Chondrocyte (in vitro differentiated cells): ENCODE results near the gene VPS35L. TPM values are rescaled to one million over a fixed set of nuclear protein-coding genes. Genes with fewer than 3 reads are reported as not detected.
"Not testable (repeated sequence)": the region's sequence is repeated elsewhere in the genome, so short reads cannot be mapped to it uniquely, and the experiment has no call there.

Source experiments
- DNase-seq: peaks from one replicate; pipeline ENCODE4 v3.0.0; 2021; ENCODE audit warnings: mixed read lengths, low spot score
- H3K27ac Mint-ChIP-seq: one replicate; pipeline ENCODE4 v1.8.0; 2021; ENCODE audit warnings: mild to moderate bottlenecking, moderate library complexity, mixed read lengths; ENCODE audit not compliant: unreplicated experiment
- H3K27me3 Mint-ChIP-seq: 2 replicates; pipeline ENCODE4 v1.8.0; 2021; ENCODE audit warnings: low read depth, mixed read lengths
- H3K36me3 Mint-ChIP-seq: 2 replicates; pipeline ENCODE4 v1.8.0; 2021; ENCODE audit warnings: low read depth, mixed read lengths
- H3K4me1 Mint-ChIP-seq: 2 replicates; pipeline ENCODE4 v1.8.0; 2021; ENCODE audit warnings: low read depth, mild to moderate bottlenecking, mixed read lengths
- H3K4me3 Mint-ChIP-seq: one replicate; pipeline ENCODE4 v1.8.0; 2021; ENCODE audit warnings: mild to moderate bottlenecking, moderate library complexity, mixed read lengths; ENCODE audit not compliant: unreplicated experiment
- H3K9me3 Mint-ChIP-seq: 2 replicates; pipeline ENCODE4 v1.8.0; 2021; ENCODE audit warnings: low read depth, mixed read lengths
- total RNA-seq: library from RNA; stranded (reverse); gene quantifications from 3 replicates; pipeline ENCODE4 v1.2.1, GENCODE V29; 2021
- TF ChIP-seq, protein P1 (sequence below): fragments of 200-600 bp; sonication (generic); IDR thresholded peaks from 2 replicates; pipeline ENCODE4 v1.5.0; 2021; ENCODE audit warnings: antibody characterized with exemption, mild to moderate bottlenecking, moderate library complexity

The VPS35L gene
- total RNA-seq, 1 donor from 2014 or later: 68.7 TPM

DNA sequence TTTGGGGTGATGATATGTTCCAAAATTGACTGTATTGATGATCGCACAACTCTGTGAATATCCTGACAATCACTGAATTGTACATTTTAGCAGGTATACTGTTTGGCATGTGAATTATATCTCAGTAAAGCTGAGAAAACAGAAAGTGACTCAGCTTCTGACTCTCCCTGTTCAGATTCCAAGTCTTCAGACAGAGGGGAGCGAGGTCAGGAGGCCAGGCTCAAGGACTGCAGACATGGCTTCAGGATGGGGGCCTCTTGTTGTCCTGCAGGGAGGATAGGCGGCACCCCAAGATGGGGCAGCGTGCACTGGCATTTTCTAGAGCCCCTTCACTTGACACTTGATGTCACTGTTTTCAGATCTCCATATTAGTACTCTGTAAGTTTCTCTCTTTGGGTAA lies 116.9 kb downstream of the VPS35L start:
- Mint-ChIP-seq H3K27ac (no peak overlapping the region), H3K36me3 (peaks cover 31% of the 10 kb centered on the region), H3K27me3 (no peaks in the 10 kb centered on the region), H3K4me1 (no peaks in the 10 kb centered on the region), H3K9me3 (no peaks in the 10 kb centered on the region), H3K4me3 (no peak overlapping the region)
- DNase-seq: no peak
- TF ChIP-seq, protein P1, sequence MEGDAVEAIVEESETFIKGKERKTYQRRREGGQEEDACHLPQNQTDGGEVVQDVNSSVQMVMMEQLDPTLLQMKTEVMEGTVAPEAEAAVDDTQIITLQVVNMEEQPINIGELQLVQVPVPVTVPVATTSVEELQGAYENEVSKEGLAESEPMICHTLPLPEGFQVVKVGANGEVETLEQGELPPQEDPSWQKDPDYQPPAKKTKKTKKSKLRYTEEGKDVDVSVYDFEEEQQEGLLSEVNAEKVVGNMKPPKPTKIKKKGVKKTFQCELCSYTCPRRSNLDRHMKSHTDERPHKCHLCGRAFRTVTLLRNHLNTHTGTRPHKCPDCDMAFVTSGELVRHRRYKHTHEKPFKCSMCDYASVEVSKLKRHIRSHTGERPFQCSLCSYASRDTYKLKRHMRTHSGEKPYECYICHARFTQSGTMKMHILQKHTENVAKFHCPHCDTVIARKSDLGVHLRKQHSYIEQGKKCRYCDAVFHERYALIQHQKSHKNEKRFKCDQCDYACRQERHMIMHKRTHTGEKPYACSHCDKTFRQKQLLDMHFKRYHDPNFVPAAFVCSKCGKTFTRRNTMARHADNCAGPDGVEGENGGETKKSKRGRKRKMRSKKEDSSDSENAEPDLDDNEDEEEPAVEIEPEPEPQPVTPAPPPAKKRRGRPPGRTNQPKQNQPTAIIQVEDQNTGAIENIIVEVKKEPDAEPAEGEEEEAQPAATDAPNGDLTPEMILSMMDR: no peak

DNA sequence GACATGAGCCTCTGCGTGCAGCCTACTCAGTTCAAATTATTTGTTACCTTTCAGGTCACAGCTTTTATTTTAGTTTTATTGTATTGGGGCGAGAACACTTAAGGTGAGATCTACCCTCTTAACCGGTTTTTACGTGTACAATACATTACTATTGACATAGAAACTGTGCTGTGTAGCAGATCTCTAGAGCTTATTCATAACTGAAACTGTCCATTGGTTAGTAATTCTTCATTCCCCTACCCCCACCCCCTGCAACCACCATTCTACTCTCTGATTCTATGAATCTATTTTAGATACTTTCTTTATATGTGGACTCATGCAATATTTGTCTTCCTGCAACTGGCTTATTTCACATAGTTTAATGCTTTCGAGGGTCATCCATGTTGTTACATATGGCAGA lies 119.0 kb downstream of the VPS35L start:
- DNase-seq: no peak
- no peaks in the 10 kb centered on the region for H3K9me3 Mint-ChIP-seq
- TF ChIP-seq, protein P1: no peak
- H3K4me3 Mint-ChIP-seq: no peak overlapping the region
- H3K27me3 Mint-ChIP-seq: no peaks in the 10 kb centered on the region
- no peak overlapping the region for H3K27ac Mint-ChIP-seq
- no peaks in the 10 kb centered on the region for H3K4me1 Mint-ChIP-seq
- peaks cover 21% of the 10 kb centered on the region for H3K36me3 Mint-ChIP-seq

- TF ChIP-seq, protein P1: no peak
- H3K4me3 Mint-ChIP-seq: no peak overlapping the region
Measured at GRCh38 chr16:19677402-19677801, 121.9 kb downstream of the VPS35L start.

GRCh38 chr16:19678804-19679203 lies 123.3 kb downstream of the VPS35L start:
- Mint-ChIP-seq H3K27ac (no peak overlapping the region), H3K36me3 (peaks cover 26% of the 10 kb centered on the region)
- TF ChIP-seq, protein P1: no peak

More at GRCh38 chr16:19677402-19677801, 121.9 kb downstream of the VPS35L start:
- H3K36me3 Mint-ChIP-seq: peaks cover 19% of the 10 kb centered on the region
- no peak for DNase-seq
- peaks cover 7% of the 10 kb centered on the region for H3K4me1 Mint-ChIP-seq
- H3K27me3 Mint-ChIP-seq: no peaks in the 10 kb centered on the region
- H3K27ac Mint-ChIP-seq: no peak overlapping the region
- H3K9me3 Mint-ChIP-seq: no peaks in the 10 kb centered on the region

GRCh38 chr16:19679281-19679680 lies 123.8 kb downstream of the VPS35L start:
- H3K27ac Mint-ChIP-seq, H3K4me3 Mint-ChIP-seq, H3K4me1 Mint-ChIP-seq, H3K9me3 Mint-ChIP-seq, H3K27me3 Mint-ChIP-seq, DNase-seq: not testable (repeated sequence)
- H3K36me3 Mint-ChIP-seq: peaks cover 27% of the 10 kb centered on the region

More at GRCh38 chr16:19678804-19679203, 123.3 kb downstream of the VPS35L start:
- Mint-ChIP-seq H3K27me3 (no peaks in the 10 kb centered on the region), H3K4me3 (no peak overlapping the region), H3K4me1 (peaks cover 7% of the 10 kb centered on the region), H3K9me3 (peaks cover 5% of the 10 kb centered on the region)
- DNase-seq: no peak

GRCh38 chr16:19680881-19681340 lies 125.4 kb downstream of the VPS35L start:
- Mint-ChIP-seq H3K9me3 (peaks cover 8% of the 10 kb centered on the region), H3K36me3 (peaks cover 32% of the 10 kb centered on the region), H3K4me1 (peaks cover 7% of the 10 kb centered on the region), H3K27ac (no peak overlapping the region), H3K27me3 (no peaks in the 10 kb centered on the region), H3K4me3 (no peak overlapping the region)
- no peak for DNase-seq
- TF ChIP-seq, protein P1: peak; percentile 33
